GM04503 (cell line): Measurements from ENCODE around the gene RNU6-9.
A peak's percentile ranks its signal among the peaks of the same experiment; 100 is the strongest.
"Not testable (repeated sequence)": the region's sequence is repeated elsewhere in the genome, so short reads cannot be mapped to it uniquely, and the experiment has no call there.

Experiments
- DNase-seq: peaks from one replicate; pipeline ENCODE4 v3.0.0-alpha.2; 2012; ENCODE audit warnings: low read depth

RNU6-9 gene

DNA sequence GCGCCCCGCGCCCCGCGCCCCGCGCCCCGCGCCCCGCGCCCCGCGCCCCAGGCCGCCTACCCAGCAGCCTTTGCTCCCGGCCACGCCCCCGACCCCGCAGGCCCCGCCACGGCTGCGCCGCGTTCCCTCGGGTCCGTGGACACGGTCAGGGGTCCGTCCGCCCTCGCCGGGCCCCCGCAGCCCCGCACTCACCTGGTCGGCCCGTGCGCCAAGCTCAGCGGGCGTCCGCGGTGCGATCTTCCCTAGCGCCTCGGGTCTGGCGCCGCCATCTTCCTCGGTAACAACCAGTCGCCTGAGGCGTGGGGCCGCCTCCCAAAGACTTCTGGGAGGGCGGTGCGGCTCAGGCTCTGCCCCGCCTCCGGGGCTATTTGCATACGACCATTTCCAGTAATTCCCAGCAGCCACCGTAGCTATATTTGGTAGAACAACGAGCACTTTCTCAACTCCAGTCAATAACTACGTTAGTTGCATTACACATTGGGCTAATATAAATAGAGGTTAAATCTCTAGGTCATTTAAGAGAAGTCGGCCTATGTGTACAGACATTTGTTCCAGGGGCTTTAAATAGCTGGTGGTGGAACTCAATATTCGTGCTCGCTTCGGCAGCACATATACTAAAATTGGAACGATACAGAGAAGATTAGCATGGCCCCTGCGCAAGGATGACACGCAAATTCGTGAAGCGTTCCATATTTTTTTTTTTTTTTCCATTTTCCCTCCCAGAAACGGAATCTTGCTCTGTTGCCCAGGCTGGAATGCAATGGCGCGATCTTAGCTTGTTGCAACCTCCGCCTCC, at the start of gene RNU6-9, which contains the start of gene MED16:
RNU6-9 (plus strand) TSS at position 591 of the 796 bp plus-strand sequence.
MED16 (minus strand) TSS at position 294 of the 796 bp plus-strand sequence. CDS start 2,056 bp downstream, outside the sequence.
- peak; percentile 37 for DNase-seq

DNA sequence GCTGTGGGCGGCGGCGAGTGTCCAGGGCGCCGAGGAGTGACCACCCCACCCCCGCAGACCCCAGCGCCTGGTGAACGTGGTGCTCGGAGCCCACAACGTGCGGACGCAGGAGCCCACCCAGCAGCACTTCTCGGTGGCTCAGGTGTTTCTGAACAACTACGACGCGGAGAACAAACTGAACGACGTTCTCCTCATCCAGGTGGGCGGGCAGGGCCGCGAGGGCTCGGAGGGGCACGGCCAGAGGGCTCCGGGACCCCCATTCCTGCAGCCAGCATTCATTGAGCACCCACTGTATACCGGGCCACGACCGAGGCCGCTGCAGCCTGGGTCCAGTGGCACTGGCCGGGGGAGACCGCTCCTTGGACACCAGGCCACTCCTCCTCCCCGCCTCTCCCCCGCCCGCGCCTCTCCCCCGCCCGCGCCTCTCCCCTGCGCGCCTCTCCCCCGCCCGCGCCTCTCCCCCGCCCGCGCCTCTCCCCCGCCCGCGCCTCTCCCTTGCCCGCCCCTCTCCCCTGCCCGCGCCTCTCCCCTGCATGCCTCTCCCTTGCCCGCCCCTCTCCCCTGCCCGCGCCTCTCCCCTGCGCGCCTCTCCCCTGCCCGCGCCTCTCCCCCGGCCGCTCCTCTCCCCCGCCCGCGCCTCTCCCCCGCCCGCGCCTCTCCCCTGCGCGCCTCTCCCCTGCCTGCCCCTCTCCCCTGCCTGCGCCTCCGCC, 49.3 kb upstream of the RNU6-9 start:
- DNase-seq = no peak

DNA sequence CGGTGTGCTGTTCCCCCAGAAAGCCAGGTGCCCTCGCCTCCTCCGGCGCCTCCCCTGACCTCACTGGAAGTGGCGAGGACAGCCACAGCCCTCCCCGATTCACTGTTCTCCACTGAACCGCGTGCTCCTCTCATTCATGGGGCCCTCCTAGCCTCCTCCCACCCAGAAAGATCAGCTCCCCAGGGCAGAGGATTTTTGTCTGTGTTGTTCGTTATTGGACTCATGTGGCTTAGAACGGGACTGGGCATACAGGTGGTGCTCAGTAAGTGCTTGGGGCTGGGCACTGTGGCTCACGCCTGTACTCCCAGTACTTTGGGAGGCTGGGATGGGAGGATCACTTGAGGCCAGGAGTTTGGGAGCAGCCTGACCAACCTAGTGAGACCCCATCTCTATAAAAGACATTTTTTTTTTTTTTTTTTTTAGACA, 48.7 kb upstream of the RNU6-9 start:
- DNase-seq = no peak

DNA sequence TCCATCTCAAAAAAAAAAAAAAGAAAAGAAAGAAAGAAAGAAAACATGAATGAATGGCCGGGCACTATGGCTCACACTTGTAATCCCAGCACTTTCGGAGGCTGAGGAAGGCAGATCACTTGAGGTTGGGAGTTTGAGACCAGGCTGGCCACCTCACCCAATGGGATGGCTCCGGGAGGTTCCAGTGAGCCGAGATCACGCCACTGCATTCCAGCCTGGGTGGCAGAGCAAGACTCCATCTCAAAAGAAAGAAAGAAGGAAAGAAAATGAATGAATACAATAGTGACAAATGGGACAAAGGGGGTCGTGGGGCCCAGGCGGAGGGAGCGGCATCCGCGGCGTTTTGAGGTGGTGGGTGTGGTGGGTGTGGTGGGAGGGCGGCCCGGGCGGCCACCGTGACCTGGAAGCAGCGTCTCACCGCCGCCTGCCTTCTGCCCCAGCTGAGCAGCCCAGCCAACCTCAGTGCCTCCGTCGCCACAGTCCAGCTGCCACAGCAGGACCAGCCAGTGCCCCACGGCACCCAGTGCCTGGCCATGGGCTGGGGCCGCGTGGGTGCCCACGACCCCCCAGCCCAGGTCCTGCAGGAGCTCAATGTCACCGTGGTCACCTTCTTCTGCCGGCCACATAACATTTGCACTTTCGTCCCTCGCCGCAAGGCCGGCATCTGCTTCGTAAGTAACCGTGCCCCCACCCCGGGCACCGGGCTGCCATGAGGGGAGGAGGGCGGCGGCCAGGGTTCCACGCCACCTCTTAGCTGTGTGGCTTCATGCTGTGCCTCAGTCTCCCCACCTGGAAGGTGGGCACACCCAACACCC, 47.4 kb upstream of the RNU6-9 start:
- no peak for DNase-seq

DNA sequence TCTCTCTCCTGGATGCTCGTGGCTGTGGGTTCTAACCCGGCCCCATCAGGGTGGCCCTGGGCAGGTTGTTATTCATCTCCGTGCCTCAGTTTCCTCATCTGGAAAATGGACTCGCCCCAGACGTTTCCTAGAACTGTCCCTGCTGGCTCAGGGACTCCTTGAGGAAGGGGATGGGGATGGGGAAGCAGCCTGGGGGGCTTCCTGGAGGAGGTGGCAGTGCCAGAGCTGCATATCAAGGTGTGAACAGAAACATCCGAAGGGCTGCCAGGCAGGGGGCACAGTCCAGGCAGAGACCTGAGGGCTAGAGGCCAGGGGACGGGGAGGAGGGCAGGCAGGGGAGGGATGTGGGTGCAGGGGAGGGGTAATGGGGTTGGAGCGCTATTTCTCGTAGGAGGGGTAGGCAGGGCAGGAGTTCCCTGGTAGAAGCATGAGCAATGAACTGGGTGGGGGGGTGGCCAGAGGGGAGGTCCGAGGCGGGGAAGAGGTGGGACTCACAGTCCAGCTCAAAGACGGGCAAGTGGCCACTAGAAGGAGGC, 44.8 kb upstream of the RNU6-9 start:
- no peak for DNase-seq

DNA sequence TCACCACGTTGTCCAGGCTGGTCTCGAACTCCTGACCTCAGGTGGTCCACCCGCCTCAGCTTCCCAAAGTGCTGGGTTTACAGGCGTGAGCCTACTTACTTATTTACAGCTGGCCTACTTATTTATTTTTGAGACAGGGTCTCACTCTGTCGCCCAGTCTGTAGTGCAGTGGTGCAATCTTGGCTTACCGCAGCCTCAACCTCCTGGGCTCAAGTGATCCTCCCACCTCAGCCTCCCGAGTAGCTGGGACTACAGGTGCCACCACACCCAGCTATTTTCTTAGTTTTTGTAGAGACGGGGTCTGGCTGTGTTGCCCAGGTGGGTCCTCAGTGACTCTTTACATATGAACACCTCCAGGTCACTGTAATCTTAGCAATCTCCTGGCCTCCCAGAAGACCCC, 44.1 kb upstream of the RNU6-9 start:
- DNase-seq = not testable (repeated sequence)

DNA sequence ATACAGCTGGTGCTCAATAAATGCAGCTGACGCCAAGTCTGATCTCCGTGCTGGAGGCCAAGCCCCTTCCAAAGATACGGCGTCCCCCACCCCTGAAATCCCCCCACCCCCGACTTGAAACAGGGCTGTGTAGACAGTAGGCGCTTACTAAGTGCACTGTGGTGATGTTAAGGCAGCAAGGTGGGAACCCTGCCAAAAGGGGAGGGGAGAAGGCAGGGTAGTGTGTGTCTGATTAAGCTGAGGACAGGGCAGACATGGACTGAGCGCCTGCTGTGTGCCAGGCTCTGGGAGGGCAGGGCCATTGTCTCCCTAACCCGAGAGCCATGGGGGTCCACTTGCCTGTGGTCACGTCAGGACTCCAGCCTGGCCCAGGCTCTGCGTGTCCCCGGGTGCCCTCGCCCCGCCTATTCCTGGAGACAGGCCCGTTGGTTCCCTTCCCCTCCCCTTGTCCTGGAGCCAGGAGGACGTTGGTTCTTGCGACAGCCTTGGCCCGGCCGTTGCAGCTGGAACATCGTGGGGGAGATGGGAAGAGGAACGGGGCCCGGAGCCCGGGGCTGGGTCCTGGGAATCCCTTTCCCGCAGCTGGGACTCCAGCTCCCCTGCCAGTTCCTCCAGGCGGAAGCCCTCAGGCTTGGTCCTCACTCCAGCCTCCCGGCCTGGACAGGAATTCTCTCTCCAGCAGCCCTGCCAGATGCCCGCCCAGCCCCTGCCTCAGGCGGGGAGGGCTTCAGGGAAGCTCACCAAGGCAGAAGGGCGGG, 42.9 kb upstream of the RNU6-9 start:
- peak; percentile 73 for DNase-seq

DNA sequence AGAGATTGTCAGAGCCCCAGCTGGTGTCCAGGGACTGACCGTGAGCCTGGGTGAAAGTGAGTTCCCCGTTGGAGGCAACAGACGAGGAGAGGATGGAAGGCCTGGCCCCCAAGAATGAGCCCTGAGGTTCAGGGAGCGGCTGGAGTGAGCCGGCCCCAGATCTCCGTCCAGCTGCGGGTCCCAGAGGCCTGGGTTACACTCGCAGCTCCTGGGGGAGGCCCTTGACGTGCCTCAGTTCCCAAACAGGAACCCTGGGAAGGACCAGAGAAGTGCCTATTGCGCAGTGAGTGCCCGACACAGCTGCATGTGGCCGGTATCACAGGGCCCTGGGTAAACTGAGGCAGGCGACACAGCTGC, 42.3 kb upstream of the RNU6-9 start:
- DNase-seq = no peak

DNA sequence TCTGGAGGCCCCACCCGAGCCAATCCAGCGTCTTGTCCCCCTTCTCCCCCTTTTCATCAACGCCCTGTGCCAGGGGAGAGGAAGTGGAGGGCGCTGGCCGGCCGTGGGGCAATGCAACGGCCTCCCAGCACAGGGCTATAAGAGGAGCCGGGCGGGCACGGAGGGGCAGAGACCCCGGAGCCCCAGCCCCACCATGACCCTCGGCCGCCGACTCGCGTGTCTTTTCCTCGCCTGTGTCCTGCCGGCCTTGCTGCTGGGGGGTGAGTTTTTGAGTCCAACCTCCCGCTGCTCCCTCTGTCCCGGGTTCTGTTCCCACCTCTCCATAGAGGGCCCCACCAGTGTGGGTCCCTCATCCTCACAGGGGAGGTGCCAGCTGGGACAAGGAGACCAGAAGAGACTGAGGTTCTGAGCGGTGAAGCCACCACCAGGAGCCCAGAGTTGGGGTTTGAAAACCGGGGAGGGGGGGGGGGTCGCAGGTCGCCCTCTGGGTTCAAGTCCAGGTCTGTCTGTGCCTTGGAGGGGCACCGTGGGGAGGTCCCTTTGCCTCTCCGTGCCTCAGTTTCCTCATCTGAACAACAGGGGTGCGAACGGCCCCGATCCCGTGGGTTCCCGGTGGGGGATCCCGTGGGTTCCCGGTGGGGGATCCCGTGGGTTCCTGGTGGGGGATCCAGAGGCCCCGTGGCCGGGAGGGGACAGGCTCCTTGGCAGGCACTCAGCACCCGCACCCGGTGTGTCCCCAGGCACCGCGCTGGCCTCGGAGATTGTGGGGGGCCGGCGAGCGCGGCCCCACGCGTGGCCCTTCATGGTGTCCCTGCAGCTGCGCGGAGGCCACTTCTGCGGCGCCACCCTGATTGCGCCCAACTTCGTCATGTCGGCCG, 40.9 kb upstream of the RNU6-9 start, which contains the start of gene ELANE:
ELANE (plus strand) TSS at position 168 of the 878 bp plus-strand sequence; CDS start at position 194, 26 bp downstream.
- DNase-seq = no peak

DNA sequence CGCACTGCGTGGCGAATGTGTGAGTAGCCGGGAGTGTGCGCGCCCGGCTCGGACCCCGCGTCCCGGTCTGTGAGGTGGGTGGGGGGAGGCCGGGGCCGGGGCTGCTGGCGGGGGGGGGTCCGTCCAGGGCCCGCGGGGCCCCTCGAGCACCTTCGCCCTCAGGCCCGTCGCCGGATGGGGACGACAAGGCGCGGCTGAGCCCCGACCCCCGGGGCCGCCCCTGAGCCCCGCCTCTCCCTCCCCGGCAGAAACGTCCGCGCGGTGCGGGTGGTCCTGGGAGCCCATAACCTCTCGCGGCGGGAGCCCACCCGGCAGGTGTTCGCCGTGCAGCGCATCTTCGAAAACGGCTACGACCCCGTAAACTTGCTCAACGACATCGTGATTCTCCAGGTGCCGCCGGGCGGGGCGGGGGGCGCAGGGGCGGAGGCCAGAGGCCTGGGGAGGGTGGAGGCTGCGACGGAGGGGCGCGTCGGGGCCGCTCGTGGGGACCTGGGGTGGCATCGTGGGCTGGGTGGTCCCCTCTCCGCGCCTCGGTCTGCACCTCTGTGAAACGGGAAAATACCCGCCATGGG, 40.2 kb upstream of the RNU6-9 start:
- no peak for DNase-seq

DNA sequence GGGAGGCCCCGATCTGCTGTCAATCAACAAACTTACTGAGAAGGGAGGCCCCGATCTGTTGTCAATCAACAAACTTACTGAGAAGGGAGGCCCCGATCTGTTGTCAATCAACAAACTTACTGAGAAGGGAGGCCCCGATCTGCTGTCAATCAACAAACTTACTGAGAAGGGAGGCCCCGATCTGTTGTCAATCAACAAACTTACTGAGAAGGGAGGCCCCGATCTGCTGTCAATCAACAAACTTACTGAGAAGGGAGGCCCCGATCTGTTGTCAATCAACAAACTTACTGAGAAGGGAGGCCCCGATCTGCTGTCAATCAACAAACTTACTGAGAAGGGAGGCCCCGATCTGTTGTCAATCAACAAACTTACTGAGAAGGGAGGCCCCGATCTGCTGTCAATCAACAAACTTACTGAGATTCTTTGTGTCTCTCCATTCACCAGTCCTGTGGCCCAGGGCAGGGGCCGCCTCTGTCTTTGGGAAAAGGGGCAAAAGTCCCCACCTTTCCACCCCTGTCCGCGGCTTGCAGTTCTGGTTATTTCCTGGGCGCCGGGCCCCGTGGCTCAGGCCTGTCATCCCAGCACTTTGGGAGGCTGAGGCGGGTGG, 39.6 kb upstream of the RNU6-9 start:
- not testable (repeated sequence) for DNase-seq

DNA sequence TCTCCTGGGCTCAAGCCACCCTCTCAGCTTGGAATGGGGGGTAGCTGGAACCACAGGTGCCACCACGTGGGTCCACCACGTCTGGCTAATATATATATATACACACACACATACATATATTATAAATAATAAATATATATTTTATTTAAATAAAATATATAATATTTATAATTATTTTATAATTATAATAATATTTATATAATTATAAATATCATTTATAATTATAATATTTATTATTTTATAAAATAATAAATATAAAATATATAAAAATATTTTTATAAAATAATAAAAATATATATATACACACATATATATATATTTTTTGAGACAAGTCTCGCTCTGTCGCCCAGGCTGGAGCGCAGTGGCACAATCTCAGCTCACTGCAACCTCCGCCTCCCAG, 38.7 kb upstream of the RNU6-9 start:
- DNase-seq = no peak

DNA sequence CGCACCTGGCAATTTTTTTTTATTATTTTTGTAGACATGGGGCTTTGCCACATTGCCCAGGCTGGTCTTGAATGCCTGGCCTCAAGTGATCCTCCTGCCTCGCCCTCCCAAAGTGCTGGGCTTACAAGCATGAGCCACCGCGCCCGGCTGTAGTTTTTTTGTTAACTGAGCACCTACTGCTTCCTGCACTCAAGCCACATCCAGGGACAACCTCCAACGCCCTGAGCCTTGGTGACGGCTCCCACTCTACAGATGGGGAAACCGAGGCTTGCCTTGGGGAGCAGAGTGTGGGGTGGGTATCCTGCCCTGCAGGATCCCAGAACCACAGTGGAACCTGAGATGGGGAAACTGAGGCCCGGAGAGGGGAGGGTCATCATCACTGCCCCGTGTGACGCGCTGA, 38.1 kb upstream of the RNU6-9 start:
- no peak for DNase-seq

DNA sequence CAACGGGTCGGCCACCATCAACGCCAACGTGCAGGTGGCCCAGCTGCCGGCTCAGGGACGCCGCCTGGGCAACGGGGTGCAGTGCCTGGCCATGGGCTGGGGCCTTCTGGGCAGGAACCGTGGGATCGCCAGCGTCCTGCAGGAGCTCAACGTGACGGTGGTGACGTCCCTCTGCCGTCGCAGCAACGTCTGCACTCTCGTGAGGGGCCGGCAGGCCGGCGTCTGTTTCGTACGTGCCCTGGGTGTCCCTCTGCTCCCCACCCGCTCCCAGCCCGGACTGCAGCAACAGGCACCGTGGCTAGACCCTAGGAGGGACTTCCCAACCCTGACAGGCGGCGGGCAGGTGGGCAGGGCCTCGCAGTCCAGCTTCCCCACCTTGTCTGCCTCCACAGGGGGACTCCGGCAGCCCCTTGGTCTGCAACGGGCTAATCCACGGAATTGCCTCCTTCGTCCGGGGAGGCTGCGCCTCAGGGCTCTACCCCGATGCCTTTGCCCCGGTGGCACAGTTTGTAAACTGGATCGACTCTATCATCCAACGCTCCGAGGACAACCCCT, 37.6 kb upstream of the RNU6-9 start:
- DNase-seq = no peak

DNA sequence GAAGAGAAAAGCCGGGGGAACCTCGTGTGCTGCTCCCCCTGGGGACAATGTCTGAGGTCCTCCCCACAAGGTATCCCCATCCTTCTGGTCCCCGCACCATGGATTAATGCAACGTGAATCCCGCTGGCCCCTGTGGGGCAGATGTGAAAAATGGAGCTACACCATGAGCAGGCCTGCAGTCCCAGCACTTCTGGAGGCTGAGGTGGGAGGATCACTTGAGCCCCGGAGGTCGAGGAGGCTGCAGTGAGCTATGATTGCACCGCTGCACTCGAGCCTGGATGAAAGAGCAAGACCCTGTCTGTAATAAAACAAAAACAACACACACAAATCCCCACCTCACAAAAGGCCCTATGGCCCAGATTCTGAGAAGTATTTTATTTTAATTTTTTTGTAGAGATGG, 35.0 kb upstream of the RNU6-9 start:
- no peak for DNase-seq

DNA sequence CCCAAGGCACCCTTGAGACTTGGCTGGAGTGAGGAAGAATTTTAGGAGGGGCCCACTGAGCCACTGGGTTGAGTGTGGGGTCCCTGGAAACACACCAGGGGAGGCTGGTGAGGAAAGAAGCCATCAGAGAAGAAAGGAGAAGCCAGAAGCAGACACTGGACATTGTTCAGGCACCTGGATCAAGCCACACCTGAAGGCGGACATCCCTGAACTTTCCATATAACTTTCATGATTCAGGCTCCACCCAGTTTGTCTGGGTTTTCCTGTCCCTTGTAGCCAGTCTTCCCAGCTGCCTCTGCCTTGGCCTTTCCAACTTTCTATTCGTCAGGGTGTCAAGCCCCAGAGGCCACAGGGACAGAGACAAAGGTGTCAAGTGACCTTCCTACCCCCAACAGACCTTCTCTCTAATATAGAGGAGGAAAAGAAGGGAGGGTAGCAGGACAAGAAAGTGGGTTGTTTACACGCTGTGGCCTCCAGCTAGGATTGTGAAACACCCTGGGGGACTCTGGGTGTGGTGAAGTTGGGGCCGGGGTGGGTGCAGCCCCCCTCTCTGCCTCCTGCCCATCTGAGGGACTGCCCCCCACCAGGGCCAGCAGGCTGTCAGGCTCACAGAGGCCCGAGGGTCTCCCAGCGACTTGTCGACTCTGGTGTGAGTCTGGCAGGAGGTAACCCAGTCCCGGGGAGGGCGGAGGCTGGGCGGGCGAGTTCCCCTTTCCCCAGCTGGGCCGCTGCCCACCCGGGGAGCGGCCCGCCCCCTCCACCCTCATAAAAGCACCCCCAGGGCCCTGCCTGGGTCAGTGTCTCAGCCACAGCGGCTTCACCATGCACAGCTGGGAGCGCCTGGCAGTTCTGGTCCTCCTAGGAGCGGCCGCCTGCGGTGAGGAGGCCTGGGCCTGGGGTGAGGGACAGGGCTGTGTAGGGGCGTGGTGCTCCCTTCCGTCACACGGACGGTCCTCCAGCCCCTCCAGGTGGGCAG, 34.1 kb upstream of the RNU6-9 start, which contains the start of gene CFD:
CFD (plus strand) TSS at position 797 of the 976 bp plus-strand sequence; CDS start at position 823, 26 bp downstream.
- no peak for DNase-seq

DNA sequence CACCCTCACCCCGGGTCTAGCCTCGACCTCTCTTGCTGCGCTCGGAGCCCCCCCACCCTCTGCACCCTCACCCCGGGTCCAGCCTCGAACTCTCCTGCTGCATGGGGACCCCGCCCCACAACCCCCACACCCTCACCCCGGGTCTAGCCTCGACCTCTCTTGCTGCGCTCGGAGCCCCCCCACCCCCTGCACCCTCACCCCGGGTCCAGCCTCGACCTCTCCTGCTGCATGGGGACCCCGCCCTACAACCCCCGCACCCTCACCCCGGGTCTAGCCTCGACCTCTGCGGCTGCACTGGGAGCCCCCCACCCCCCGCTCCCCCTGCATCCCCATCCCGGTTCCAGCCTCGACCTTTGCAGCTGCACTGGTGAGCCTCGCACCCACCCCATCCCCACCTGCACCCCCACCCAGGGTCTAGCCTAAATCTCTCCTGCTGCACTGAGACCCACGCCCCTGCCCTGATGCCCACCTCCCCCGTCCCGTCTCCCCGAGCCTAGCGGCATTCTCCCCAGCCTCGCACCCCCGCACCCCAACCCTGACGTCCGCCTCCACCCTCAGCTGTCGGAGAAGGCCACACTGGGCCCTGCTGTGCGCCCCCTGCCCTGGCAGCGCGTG, 32.0 kb upstream of the RNU6-9 start:
- DNase-seq = no peak
